RWPE2 (cell line): ENCODE data around the gene DMWD.

Experiments used
- ATAC-seq: fragments of 200-7000 bp; cut with Tn5 transposase; 3 replicates; pipeline ENCODE4 v1.9.1; 2021; ENCODE audit warnings: low read depth
- DNase-seq: peaks from one replicate; pipeline ENCODE4 v3.0.0-alpha.2; 2020; ENCODE audit warnings: low spot score
- H3K27ac ChIP-seq: fragments of 450-650 bp; 2 replicates; pipeline ENCODE4 v1.5.1; 2017; ENCODE audit warnings: mild to moderate bottlenecking; ENCODE audit not compliant: poor library complexity, severe bottlenecking
- H3K27me3 ChIP-seq: fragments of 250-450 bp; sonication (Bioruptor Pico); 2 replicates; pipeline ENCODE4 v1.5.1; 2021; ENCODE audit warnings: mild to moderate bottlenecking, moderate library complexity; ENCODE audit not compliant: insufficient read depth, poor library complexity, severe bottlenecking
- H3K36me3 ChIP-seq: fragments of 250-450 bp; sonication (Bioruptor Pico); 2 replicates; pipeline ENCODE4 v1.5.1; 2020; ENCODE audit warnings: low read depth, mild to moderate bottlenecking, moderate library complexity
- H3K4me1 ChIP-seq: fragments of 250-450 bp; sonication (Bioruptor Pico); 2 replicates; pipeline ENCODE4 v1.5.1; 2021; ENCODE audit warnings: mild to moderate bottlenecking, moderate library complexity; ENCODE audit not compliant: insufficient read depth, poor library complexity, severe bottlenecking
- H3K4me3 ChIP-seq: fragments of 250-450 bp; sonication (Bioruptor Pico); 2 replicates; pipeline ENCODE4 v1.5.1; 2021; ENCODE audit warnings: mild to moderate bottlenecking, moderate library complexity; ENCODE audit not compliant: severe bottlenecking
- H3K9me3 ChIP-seq: fragments of 250-450 bp; sonication (Bioruptor Pico); 2 replicates; pipeline ENCODE4 v1.5.1; 2021; ENCODE audit warnings: mild to moderate bottlenecking, moderate library complexity; ENCODE audit not compliant: severe bottlenecking
- CTCF ChIP-seq: fragments of 450-650 bp; IDR thresholded peaks from one replicate; pipeline ENCODE4 v1.5.1; 2017; ENCODE audit warnings: mild to moderate bottlenecking, moderate library complexity; ENCODE audit not compliant: poor library complexity, severe bottlenecking

Gene DMWD

DNA sequence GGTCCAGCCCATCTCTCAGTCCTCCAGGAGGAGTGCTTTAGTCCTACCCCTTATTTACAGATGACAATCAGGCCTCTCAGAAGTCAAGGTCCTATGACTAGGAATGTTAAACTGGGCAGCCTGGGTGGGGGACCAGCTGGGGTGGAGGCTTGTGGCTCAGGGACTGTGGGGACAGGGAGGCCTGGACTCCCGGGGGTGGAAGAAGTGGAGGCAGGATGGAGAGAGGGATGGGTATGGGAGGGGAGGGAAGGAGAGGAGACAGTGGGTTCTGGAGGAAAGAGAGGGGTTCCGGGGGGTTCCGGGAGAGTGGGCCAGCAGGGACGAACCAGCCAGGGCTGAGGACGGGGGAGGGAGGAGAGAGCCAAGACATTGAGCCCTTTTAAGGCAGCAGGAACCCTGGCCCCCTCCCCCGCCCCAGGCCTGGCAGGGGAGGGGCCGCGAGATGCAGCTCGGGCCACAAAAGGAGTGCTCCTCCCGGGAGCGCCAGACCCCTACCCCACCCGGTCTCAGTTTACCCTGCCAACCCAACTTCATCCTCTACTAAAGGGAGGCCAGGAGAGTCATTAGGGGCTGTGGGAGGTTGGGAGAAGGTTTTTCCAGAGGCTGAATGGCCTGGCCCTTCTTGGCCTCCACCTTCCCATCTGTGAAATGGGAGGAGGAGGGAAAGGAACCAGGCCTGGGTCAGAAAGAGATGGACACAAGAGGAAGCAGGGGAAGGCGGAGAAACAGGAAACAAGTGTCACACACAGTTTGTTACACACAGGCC is 12.0 kb downstream of the DMWD start:
- DNase-seq (no peak), ATAC-seq (no peak)
- Histone ChIP-seq H3K36me3 (peaks cover 26% of the 10 kb centered on the region), H3K4me3 (no peak overlapping the region), H3K4me1 (peaks cover 27% of the 10 kb centered on the region), H3K27me3 (no peaks in the 10 kb centered on the region), H3K9me3 (no peaks in the 10 kb centered on the region), H3K27ac (peak overlapping the region; percentile 82)
- no peak for TF ChIP-seq CTCF

DNA sequence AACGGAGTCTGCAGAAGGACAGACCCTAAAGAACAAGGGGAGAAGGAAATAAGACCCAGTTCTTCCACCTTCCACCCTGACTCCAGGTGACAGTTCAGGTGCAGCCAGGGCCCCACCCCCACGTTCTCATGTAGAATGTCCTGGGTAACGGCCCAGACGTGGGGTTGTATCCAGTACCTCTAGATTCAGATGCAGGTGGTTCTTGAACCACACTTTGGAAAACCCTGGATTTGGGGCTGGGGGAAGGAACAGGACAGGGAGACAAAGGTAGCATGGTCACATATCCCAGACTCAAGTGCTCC is 12.5 kb downstream of the DMWD start:
- Histone ChIP-seq H3K36me3 (peaks cover 21% of the 10 kb centered on the region), H3K27me3 (no peaks in the 10 kb centered on the region), H3K27ac (no peak overlapping the region), H3K4me1 (peaks cover 27% of the 10 kb centered on the region), H3K9me3 (no peaks in the 10 kb centered on the region), H3K4me3 (no peak overlapping the region)
- no peak for ATAC-seq
- TF ChIP-seq CTCF: no peak
- no peak for DNase-seq

- Histone ChIP-seq H3K4me1 (peaks cover 27% of the 10 kb centered on the region), H3K9me3 (no peaks in the 10 kb centered on the region), H3K27me3 (no peaks in the 10 kb centered on the region), H3K36me3 (peaks cover 19% of the 10 kb centered on the region), H3K27ac (no peak overlapping the region), H3K4me3 (peak overlapping the region; percentile 37)
- TF ChIP-seq CTCF: peak; percentile 78
- DNase-seq (peak; percentile 91), ATAC-seq (peak; percentile 72)
Measured at GRCh38 chr19:45779231-45780145, 13.2 kb downstream of the DMWD start.

DNA sequence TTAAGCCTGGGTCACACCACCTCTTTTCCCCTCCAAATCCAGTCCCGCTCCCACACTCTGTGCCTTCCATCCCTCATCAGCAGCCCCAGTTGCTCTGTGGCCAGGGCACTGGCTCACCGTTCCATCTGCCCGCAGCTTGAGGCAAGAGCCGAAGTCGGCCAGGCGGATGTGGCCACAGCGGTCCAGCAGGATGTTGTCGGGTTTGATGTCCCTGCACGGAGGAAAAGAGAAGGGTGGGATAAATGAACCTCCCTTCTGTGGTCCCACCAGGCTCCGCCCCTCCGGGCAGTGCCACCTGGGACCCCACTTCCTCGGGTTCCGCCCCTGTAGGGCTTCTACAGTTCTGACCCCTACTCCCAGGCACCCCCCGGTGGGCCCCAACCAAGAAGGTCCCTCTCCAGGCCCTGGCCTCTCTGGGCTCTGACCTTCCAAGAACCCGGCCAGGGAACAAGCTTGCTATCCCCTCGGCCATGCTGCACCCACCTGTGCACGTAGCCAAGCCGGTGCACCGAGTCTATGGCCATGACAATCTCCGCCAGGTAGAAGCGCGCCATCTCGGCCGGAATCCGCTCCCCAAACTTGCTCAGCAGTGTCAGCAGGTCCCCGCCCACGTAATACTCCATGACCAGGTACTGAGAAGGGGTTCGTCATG is 14.5 kb downstream of the DMWD start:
- no peaks in the 10 kb centered on the region for H3K27me3 ChIP-seq
- no peak for TF ChIP-seq CTCF
- H3K27ac ChIP-seq: no peak overlapping the region
- H3K36me3 ChIP-seq: peaks cover 21% of the 10 kb centered on the region
- DNase-seq (no peak), ATAC-seq (no peak)
- H3K9me3 ChIP-seq: no peaks in the 10 kb centered on the region
- H3K4me1 ChIP-seq: peaks cover 21% of the 10 kb centered on the region
- no peak overlapping the region for H3K4me3 ChIP-seq
